Panc1 (cell line): ENCODE results near the gene SUCLG2. TPM values are rescaled to one million over a fixed set of nuclear protein-coding genes. Genes with fewer than 3 reads are reported as not detected.

ENCODE experiments used
- ATAC-seq: fragments of 200-7000 bp; cut with Tn5 transposase; 2 replicates; pipeline ENCODE4 v1.9.1; 2020; ENCODE audit warnings: mild to moderate bottlenecking, moderate library complexity
- BruUV-seq: library from RNA; stranded (reverse); fragments of 400-500 nt; replicated peaks from 2 replicates; lab custom pipeline; 2021; lab: Mats Ljungman, UMichigan
- CTCF ChIA-PET: fragments of 300-600 bp; sonication (Branson Sonifier 250); formaldehyde crosslinking; loops from one replicate; lab custom pipeline; 2022; ENCODE audit warnings: antibody characterized with exemption; lab: Charles Lee
- POLR2A ChIA-PET: fragments of 300-600 bp; sonication (Branson Sonifier 250); formaldehyde crosslinking; loops from one replicate; lab custom pipeline; 2022; ENCODE audit warnings: antibody characterized with exemption; lab: Charles Lee
- DNase-seq: peaks from one replicate; pipeline ENCODE4 v3.0.0-alpha.2; 2010; ENCODE audit warnings: low read depth, low spot score
- H3K27ac ChIP-seq: 2 replicates; pipeline ENCODE4 v1.5.1; 2011; ENCODE audit warnings: mild to moderate bottlenecking, low read length, inconsistent platforms
- H3K27me3 ChIP-seq: fragments of 200-500 bp; sonication (Bioruptor generic); 2 replicates; pipeline ENCODE4 v1.6.0; 2014; ENCODE audit warnings: low read length, inconsistent platforms; ENCODE audit not compliant: control insufficient read depth, insufficient read depth
- H3K36me3 ChIP-seq: fragments of 200-500 bp; sonication (Bioruptor generic); 2 replicates; pipeline ENCODE4 v1.5.1; 2014; ENCODE audit warnings: inconsistent platforms, mild to moderate bottlenecking, low read length, moderate library complexity; ENCODE audit not compliant: control insufficient read depth, insufficient read depth
- H3K4me1 ChIP-seq: 2 replicates; pipeline ENCODE4 v1.5.1; 2011; ENCODE audit warnings: inconsistent platforms, mild to moderate bottlenecking, low read length, moderate library complexity; ENCODE audit not compliant: control insufficient read depth, insufficient read depth
- H3K4me3 ChIP-seq, 2 experiments: 2 replicates each; pipeline ENCODE4 v1.5.1; 2011 to 2012; ENCODE audit warnings: low read depth in 2 of 2, low read length in 2 of 2, mild to moderate bottlenecking in 2 of 2, inconsistent platforms in 1 of 2, moderate library complexity in 1 of 2
- H3K9me3 ChIP-seq: fragments of 200-500 bp; sonication (Bioruptor generic); 2 replicates; pipeline ENCODE4 v1.5.1; 2014; ENCODE audit warnings: low read depth, mild to moderate bottlenecking, inconsistent platforms, low read length, moderate library complexity; ENCODE audit not compliant: control insufficient read depth, insufficient read depth
- CTCF ChIP-seq: fragments of 450-650 bp; IDR thresholded peaks from 2 replicates; pipeline ENCODE4 v1.5.1; 2017; ENCODE audit warnings: mild to moderate bottlenecking
- POLR2AphosphoS5 ChIP-seq: IDR thresholded peaks from 2 replicates; pipeline ENCODE4 v1.6.1; 2012; ENCODE audit warnings: mild to moderate bottlenecking, low read depth, low read length, moderate library complexity
- REST ChIP-seq, 2 experiments: IDR thresholded peaks; 2 replicates each; pipeline ENCODE4 v1.6.1; 2011 to 2012; ENCODE audit warnings: low read depth in 2 of 2, control low read depth in 1 of 2, low read length in 1 of 2, mild to moderate bottlenecking in 1 of 2, moderate library complexity in 1 of 2; ENCODE audit not compliant: insufficient read depth in 1 of 2
- SIN3A ChIP-seq: IDR thresholded peaks from 2 replicates; pipeline ENCODE4 v1.6.1; 2012; ENCODE audit warnings: low read depth, mild to moderate bottlenecking, low read length, moderate library complexity, borderline replicate concordance; ENCODE audit not compliant: insufficient read depth
- TCF7L2 ChIP-seq: IDR thresholded peaks from 2 replicates; pipeline ENCODE4 v1.6.1; 2011; ENCODE audit warnings: mild to moderate bottlenecking, low read depth, low read length, inconsistent platforms
- in situ Hi-C: cut with HindIII; loops from 2 replicates; pipeline ENCODE4 v1.10.0; 2016; ENCODE audit warnings: low sequenced_read_pairs, low pct_unique_long_range_greater_than_20kb
- intact Hi-C: fragments of 100-400 bp; cut with micrococcal nuclease; formaldehyde crosslinking; loops from one replicate; pipeline ENCODE4 v1.10.0; 2022; ENCODE audit not compliant: unreplicated experiment
- total RNA-seq: library from RNA; stranded (reverse); gene quantifications from one replicate; pipeline ENCODE4 v1.2.1, GENCODE V29; 2021; ENCODE audit not compliant: unreplicated experiment

The SUCLG2 gene
- total RNA-seq, 1 experiment from 2014 or later = 28.3 TPM

- Histone ChIP-seq H3K4me1 (peaks cover 37% of the 10 kb centered on the region), H3K4me3 (no peak overlapping the region), H3K27me3 (no peaks in the 10 kb centered on the region), H3K9me3 (no peaks in the 10 kb centered on the region), H3K36me3 (0 out of 2 replicates have a peak, but pooled peaks cover 2% of the 10 kb centered on the region), H3K27ac (peak overlapping the region; percentile 91)
- DNase-seq (no peak), ATAC-seq (0 out of 2 replicates have a peak, but pooled peaks have one; percentile 14)
- CTCF ChIA-PET = no interaction called here
- POLR2A ChIA-PET = interaction anchor here (0.6 kb wide), 1 partner anchor 1412 kb away, joined by 3 read pairs; no protein-coding TSS in a partner anchor
- intact Hi-C loops = no loop called here
- BruUV-seq = no TSS peak
- in situ Hi-C loops = no loop called here
- no peak for TF ChIP-seq TCF7L2
- TF ChIP-seq CTCF = no peak
- TF ChIP-seq SIN3A = no peak
- no peak for TF ChIP-seq REST (IDR thresholded peaks at IDR 0.05; ENCODE audit: insufficient read depth in 1 of 2, low read depth in 2 of 2, low read length in 1 of 2)
- TF ChIP-seq POLR2AphosphoS5 = no peak
Measured at GRCh38 chr3:67648229-67648628, 6.2 kb downstream of the SUCLG2 start.

- Histone ChIP-seq H3K27ac (peak overlapping the region; percentile 91), H3K27me3 (no peaks in the 10 kb centered on the region), H3K4me3 (0 out of 4 replicates have a peak overlapping the region, but pooled peaks of 1 of the 2 experiments have one; percentile 1), H3K4me1 (peaks cover 32% of the 10 kb centered on the region), H3K9me3 (no peaks in the 10 kb centered on the region), H3K36me3 (0 out of 2 replicates have a peak, but pooled peaks cover 2% of the 10 kb centered on the region)
- intact Hi-C loops (no loop called here), in situ Hi-C loops (no loop called here)
- ChIA-PET CTCF (no interaction called here), POLR2A (no interaction called here)
- DNase-seq (peak; percentile 92), ATAC-seq (peak; percentile 93)
- TF ChIP-seq TCF7L2 = peak; percentile 56; the same call in 1 of the 2 replicates
- TF ChIP-seq POLR2AphosphoS5 = peak; percentile 50; the same call in 1 of the 2 replicates
- no peak for TF ChIP-seq CTCF
- TF ChIP-seq REST (IDR thresholded peaks at IDR 0.05; ENCODE audit: insufficient read depth in 1 of 2, low read depth in 2 of 2, low read length in 1 of 2) = no peak
- TF ChIP-seq SIN3A = no peak
- no TSS peak for BruUV-seq
Measured at GRCh38 chr3:67647390-67647878, 7.0 kb downstream of the SUCLG2 start.
